Transverse colon (tissue), 4 donors: ENCODE results near the gene SRPRB. TPM values are rescaled to one million over a fixed set of nuclear protein-coding genes. Genes with fewer than 3 reads are reported as not detected.
"Not testable (repeated sequence)": the region's sequence is repeated elsewhere in the genome, so short reads cannot be mapped to it uniquely, and the experiment has no call there.

Experiments
- DNase-seq: peaks from one replicate; pipeline ENCODE4 v3.0.0-alpha.2; 2019
- H3K27ac ChIP-seq, 4 donors: fragments of 200-600 bp; sonication (generic); 2 replicates each; pipeline ENCODE4 v1.5.1; 2016 to 2018; ENCODE audit warnings: inconsistent platforms in 4 of 4
- H3K27me3 ChIP-seq: fragments of 200-600 bp; sonication (generic); 2 replicates; pipeline ENCODE4 v1.5.1; 2017; ENCODE audit warnings: inconsistent platforms
- H3K36me3 ChIP-seq, 4 donors: fragments of 200-600 bp; sonication (generic); 2 replicates each; pipeline ENCODE4 v1.5.1; 2017 to 2019; ENCODE audit warnings: inconsistent platforms in 4 of 4
- H3K4me1 ChIP-seq, 4 donors: fragments of 200-600 bp; sonication (generic); 2 replicates each; pipeline ENCODE4 v1.5.1; 2017 to 2020; ENCODE audit warnings: inconsistent platforms in 4 of 4
- H3K4me3 ChIP-seq, 4 donors: fragments of 200-600 bp; sonication (generic); 1 replicate in 1 of 4; 2 replicates in 3 of 4; pipeline versions ENCODE4 v1.5.1 to v1.6.1; 2017 to 2019; ENCODE audit warnings: inconsistent platforms in 4 of 4
- H3K9me3 ChIP-seq, 2 donors: fragments of 200-600 bp; sonication (generic); 2 replicates each; pipeline ENCODE4 v1.5.1; 2017 to 2019; ENCODE audit warnings: inconsistent platforms in 2 of 2
- EP300 ChIP-seq: sonication (generic); formaldehyde crosslinking; IDR thresholded peaks from one replicate; pipeline ENCODE4 v1.6.1; 2017; ENCODE audit warnings: antibody characterized with exemption, low read depth
- POLR2A ChIP-seq: fragments of 450-650 bp; IDR thresholded peaks from one replicate; pipeline ENCODE4 v1.6.1; 2016; ENCODE audit warnings: antibody characterized with exemption, mild to moderate bottlenecking, moderate library complexity
- POLR2AphosphoS5 ChIP-seq, 3 donors: sonication (generic); formaldehyde crosslinking; IDR thresholded peaks; one replicate each; pipeline ENCODE4 v1.6.1; 2016; ENCODE audit warnings: antibody characterized with exemption in 3 of 3
- WGBS, 2 donors: methylation state at CpG; one replicate each; pipeline ENCODE4 v1.1.5; 2018; ENCODE audit warnings: low coverage in 1 of 2; 5-methylcytosine and 5-hydroxymethylcytosine counted together
- in situ Hi-C, 4 donors: fragments of 200-750 bp; cut with MboI; loops; one replicate each; pipeline versions ENCODE4 v1.15.0 to v1.15.1; 2017; ENCODE audit warnings: low sequenced_read_pairs in 3 of 4, low pct_ligation_motif_present in 1 of 4, low pct_unique_long_range_greater_than_20kb in 1 of 4
- intact Hi-C: fragments of 100-400 bp; cut with DNase I; formaldehyde crosslinking; loops from one replicate; pipeline ENCODE4 v1.15.1; 2023; ENCODE audit warnings: low total_unique reads
- total RNA-seq, 4 donors: library from RNA; depleted of rRNA; stranded (reverse); fragments of >200 nt; gene quantifications; one replicate each; pipeline ENCODE4 v1.1.0, GENCODE V29; 2016
- TF ChIP-seq, protein P1 (sequence below), 5 experiments: fragments of 200-600 bp in 3 of 5; fragments of 450-650 bp in 2 of 5; sonication (generic) in 3 of 5; IDR thresholded peaks; 1 replicate in 2 of 5; 2 replicates in 3 of 5; pipeline ENCODE4 v1.5.1; 2016 to 2017; ENCODE audit warnings: antibody characterized with exemption in 5 of 5, inconsistent platforms in 3 of 5, mild to moderate bottlenecking in 2 of 5, moderate library complexity in 1 of 5

The SRPRB gene
- total RNA-seq, 4 donors from 2014 or later, result 1.5 to 14.6 (median 8.1) TPM

DNA sequence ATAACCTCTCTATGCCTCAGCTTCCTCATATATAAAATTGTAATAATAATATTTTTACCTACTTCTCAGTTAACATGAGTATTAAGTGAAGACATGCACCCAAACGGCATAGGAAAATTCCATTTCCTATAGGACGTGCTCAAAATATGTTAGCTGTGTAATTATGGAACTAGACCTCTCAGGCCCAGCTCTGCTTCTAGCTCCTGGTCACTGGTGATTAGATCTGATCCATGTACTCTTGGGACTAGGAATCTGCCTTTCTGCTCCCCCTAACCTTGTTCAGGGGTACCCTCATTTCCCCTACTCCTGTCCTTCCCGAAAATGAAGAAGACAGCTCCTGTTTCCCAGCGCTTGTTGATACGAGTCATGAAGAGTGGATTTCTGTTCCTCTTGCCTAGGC lies 29.8 kb upstream of the SRPRB start:
- in situ Hi-C loops (no loop called here), intact Hi-C loops (no loop called here)
- DNase-seq, result no peak
- 90 to 93% methylated on average over 2 to 5 of the region's 5 CpGs for WGBS, 2 donors
- no peak overlapping the region for H3K4me3 ChIP-seq
- no peaks in the 10 kb centered on the region for H3K9me3 ChIP-seq
- TF ChIP-seq POLR2A (no peak), POLR2AphosphoS5 (IDR thresholded peaks at IDR 0.05) (no peak), EP300 (no peak)
- TF ChIP-seq, protein P1, sequence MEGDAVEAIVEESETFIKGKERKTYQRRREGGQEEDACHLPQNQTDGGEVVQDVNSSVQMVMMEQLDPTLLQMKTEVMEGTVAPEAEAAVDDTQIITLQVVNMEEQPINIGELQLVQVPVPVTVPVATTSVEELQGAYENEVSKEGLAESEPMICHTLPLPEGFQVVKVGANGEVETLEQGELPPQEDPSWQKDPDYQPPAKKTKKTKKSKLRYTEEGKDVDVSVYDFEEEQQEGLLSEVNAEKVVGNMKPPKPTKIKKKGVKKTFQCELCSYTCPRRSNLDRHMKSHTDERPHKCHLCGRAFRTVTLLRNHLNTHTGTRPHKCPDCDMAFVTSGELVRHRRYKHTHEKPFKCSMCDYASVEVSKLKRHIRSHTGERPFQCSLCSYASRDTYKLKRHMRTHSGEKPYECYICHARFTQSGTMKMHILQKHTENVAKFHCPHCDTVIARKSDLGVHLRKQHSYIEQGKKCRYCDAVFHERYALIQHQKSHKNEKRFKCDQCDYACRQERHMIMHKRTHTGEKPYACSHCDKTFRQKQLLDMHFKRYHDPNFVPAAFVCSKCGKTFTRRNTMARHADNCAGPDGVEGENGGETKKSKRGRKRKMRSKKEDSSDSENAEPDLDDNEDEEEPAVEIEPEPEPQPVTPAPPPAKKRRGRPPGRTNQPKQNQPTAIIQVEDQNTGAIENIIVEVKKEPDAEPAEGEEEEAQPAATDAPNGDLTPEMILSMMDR (IDR thresholded peaks at IDR 0.05), result no peak
- no peak overlapping the region for H3K27ac ChIP-seq
- no peaks in the 10 kb centered on the region for H3K36me3 ChIP-seq
- H3K4me1 ChIP-seq, result no peaks in the 10 kb centered on the region
- H3K27me3 ChIP-seq, result no peaks in the 10 kb centered on the region

DNA sequence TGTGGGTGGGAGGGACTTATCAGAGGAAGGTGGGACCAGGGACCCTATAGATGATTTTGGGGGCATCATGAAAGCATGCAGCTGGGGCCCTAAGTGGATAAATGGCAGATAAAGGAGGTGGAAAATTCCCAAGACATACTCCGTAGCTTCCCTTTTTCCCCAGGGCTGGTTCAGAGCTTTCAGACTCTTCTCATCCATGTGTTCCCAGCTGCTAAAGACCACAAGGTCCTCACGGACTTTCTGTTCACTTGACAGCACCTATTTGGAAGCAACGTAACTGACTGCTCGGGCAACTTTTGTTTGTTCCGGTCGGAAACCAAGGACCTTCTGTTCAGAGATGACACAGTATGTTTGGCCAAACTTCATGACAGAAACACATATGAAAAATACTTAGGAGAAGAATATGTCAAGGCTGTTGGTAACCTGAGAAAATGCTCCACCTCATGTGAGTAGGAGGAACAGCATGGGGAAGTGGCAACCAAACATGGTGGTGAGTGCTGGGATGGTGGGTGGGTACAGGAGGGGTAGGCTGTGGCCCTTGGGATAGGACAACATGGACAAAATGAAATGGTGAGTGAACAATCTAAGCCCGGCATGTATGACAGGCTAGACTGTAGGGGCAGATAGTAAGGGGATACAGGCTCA lies 28.7 kb upstream of the SRPRB start:
- no peak overlapping the region for H3K27ac ChIP-seq
- TF ChIP-seq, protein P1 (IDR thresholded peaks at IDR 0.05), result no peak
- intact Hi-C loops (no loop called here), in situ Hi-C loops (no loop called here)
- no peak overlapping the region for H3K4me3 ChIP-seq
- WGBS, 2 donors, result 76 to 85% methylated on average over 2 to 7 of the region's 7 CpGs
- no peaks in the 10 kb centered on the region for H3K27me3 ChIP-seq
- DNase-seq, result no peak
- H3K36me3 ChIP-seq, result no peaks in the 10 kb centered on the region
- H3K9me3 ChIP-seq, result no peaks in the 10 kb centered on the region
- H3K4me1 ChIP-seq, result no peaks in the 10 kb centered on the region

DNA sequence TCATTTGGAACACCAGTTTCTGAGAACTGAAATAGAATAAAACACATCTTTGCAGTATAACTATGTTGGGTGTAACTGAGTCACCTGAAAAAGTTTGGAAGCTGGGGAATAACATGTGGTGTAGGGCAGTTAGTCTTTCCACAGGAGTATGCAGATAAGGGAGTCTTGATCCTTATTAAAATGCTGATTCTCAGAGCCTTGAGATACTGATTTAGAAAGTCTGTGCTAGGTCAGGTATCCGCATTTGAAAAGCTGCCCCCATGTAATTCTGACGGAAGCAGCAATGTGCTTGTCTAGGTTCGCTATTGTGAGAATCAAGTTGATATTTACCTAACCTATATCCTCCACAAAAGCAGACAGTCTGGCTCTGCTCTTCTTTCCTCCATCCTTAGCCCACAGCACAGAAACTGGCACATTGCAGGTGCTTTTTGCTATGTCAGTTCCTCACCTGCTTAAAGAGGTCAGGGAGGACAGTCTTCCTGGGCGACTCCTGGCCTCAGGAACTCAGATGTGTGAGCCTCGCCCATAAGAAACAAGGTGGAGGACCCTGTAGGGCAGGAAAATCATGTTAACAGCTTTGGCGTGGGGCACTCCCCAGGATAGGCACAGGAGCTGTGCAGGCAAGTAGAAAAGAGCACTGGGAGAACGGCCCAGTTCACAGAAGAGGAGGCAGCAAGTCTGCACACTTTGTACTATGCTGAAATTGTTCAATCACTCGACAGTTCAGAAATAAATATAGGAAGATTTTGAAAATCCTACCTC lies 27.6 kb upstream of the SRPRB start:
- WGBS, 2 donors, result 55 to 73% methylated on average over 5 to 8 of the region's 8 CpGs
- DNase-seq, result no peak
- in situ Hi-C loops, result no loop called here

DNA sequence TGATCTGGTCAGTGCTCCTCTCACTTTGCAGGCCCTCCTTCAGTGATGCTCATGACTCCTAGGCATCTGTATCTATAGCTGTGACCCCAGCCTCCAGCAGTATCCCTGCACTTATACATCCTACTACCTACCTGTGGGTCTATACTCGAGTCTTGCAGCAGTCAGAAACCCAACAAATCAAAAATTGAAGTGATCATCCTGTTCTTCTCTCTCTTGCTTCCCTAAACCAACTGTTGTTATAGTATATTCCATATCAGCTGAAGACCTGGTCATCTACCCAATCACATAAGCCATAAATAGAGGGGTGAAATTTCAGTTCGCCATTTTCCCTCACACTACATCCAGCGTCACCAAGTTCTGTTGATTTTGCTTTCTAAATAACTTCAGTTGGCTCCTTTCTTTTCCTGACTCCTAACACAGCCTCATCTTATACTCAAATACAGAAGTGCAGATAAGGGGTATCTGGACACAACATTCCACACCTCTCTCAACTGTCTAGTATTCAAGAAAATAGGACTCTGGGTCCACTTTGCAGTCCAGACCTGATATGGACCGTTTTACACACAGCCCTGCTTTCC lies 25.9 kb upstream of the SRPRB start:
- no peak overlapping the region for H3K4me3 ChIP-seq
- no peak overlapping the region for H3K27ac ChIP-seq
- WGBS, 2 donors, result 54 to 67% methylated on average over 3 to 4 of the region's 4 CpGs
- intact Hi-C loops (no loop called here), in situ Hi-C loops (no loop called here)
- no peaks in the 10 kb centered on the region for H3K36me3 ChIP-seq
- no peaks in the 10 kb centered on the region for H3K4me1 ChIP-seq
- TF ChIP-seq, protein P1 (IDR thresholded peaks at IDR 0.05), result no peak
- TF ChIP-seq POLR2A (no peak), EP300 (no peak), POLR2AphosphoS5 (IDR thresholded peaks at IDR 0.05) (no peak)
- H3K27me3 ChIP-seq, result no peaks in the 10 kb centered on the region
- no peak for DNase-seq
- H3K9me3 ChIP-seq, result no peaks in the 10 kb centered on the region

More for the DNA sequence above, 27.6 kb upstream of the SRPRB start:
- no peaks in the 10 kb centered on the region for H3K36me3 ChIP-seq
- no peaks in the 10 kb centered on the region for H3K9me3 ChIP-seq
- TF ChIP-seq, protein P1 (IDR thresholded peaks at IDR 0.05), result no peak
- no peak for TF ChIP-seq POLR2AphosphoS5 (IDR thresholded peaks at IDR 0.05)
- no peak for TF ChIP-seq POLR2A
- no peak for TF ChIP-seq EP300
- no peaks in the 10 kb centered on the region for H3K27me3 ChIP-seq
- H3K4me3 ChIP-seq, result no peak overlapping the region
- H3K4me1 ChIP-seq, result no peaks in the 10 kb centered on the region
- no peak overlapping the region for H3K27ac ChIP-seq
- intact Hi-C loops, result no loop called here

DNA sequence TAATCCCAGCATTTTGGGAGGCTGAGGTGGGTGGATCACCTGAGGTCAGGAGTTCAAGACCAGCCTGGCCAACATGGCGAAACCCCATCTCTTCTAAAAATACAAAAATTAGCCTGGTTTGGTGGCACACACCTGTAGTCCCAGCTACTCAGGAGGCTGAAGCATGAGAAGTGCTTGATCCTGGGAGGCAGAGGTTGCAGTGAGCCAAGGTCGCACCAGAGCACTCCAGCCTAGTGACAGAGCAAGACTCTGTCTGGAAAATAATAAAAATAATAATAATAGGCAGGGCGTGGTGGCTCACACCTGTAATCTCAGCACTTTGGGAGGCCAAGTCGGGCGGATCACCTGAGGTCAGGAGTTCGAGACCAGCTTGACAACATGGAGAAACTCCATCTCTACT lies 24.9 kb upstream of the SRPRB start:
- H3K36me3 ChIP-seq, DNase-seq, in situ Hi-C loops, H3K9me3 ChIP-seq, H3K27me3 ChIP-seq, H3K4me1 ChIP-seq, H3K4me3 ChIP-seq, intact Hi-C loops, H3K27ac ChIP-seq: not testable (repeated sequence)
- WGBS, 2 donors, result 87 to 88% methylated on average over 4 to 6 of the region's 6 CpGs
